ENCODE data around the gene TRIP4. TPM values are rescaled to one million over a fixed set of nuclear protein-coding genes. Genes with fewer than 3 reads are reported as not detected.
A peak's percentile ranks its signal among the peaks of the same experiment; 100 is the strongest.

TRIP4 gene
- total and polyA plus RNA-seq, 2 donors (not counting 3 experiments of a cell fraction or from before 2014, with no cell fraction given) = 10.9 to 31.1 TPM

- peak overlapping the region; percentile 60 for H3K9ac ChIP-seq (replicated peaks; ENCODE audit: extremely low read depth, insufficient read depth, low read length)
- intact Hi-C loops (cut with micrococcal nuclease) = loop anchor here (5.0 kb wide), 2 partner anchors 38 to 258 kb away; partner anchors contain the start of gene SNX1
- no peaks in the 10 kb centered on the region for H3K27me3 ChIP-seq (ENCODE audit: control insufficient read depth in 2 of 2, insufficient read depth in 2 of 2, low read length in 2 of 2)
- FAIRE-seq = peak; percentile 28
- H3K36me3 ChIP-seq (ENCODE audit: control insufficient read depth in 2 of 2, extremely low read depth in 1 of 2, insufficient read depth in 2 of 2, low read length in 2 of 2) = no peaks in the 10 kb centered on the region
- BruUV-seq (replicated peaks) = no TSS peak
- DNase-seq (ENCODE audit: low read depth, low spot score) = peak; percentile 38
- peaks cover 27% of the 10 kb centered on the region for H3K4me1 ChIP-seq (ENCODE audit: control insufficient read depth, extremely low read depth, insufficient read depth, low read length)
- H3K4me3 ChIP-seq (replicated peaks in 1 of 3; ENCODE audit: insufficient read depth in 1 of 3, low read depth in 1 of 3, low read length in 3 of 3) = peak overlapping the region; percentile 78 to 94 (median 89)
- peak overlapping the region; percentile 74 for H2AFZ ChIP-seq (ENCODE audit: low read depth, low read length)
- peaks cover 33% of the 10 kb centered on the region for H3K79me2 ChIP-seq (ENCODE audit: control insufficient read depth, insufficient read depth, low read length)
- H3K9me3 ChIP-seq (replicated peaks; ENCODE audit: control insufficient read depth, insufficient read depth, low read length) = no peaks in the 10 kb centered on the region
- dilution Hi-C loops (cut with MboI; ENCODE audit: extremely low pct_ligation_motif_present, low sequenced_read_pairs) = no loop called here
- ChIA-PET POLR2A (no interaction called here), CTCF (interaction anchor here (0.6 to 1.8 kb wide), 20 partner anchors 10 to 192 kb away, joined by 3 to 44 read pairs (median 4); partner anchors contain the start of genes PPIB and TRIP4)
- peak overlapping the region; percentile 45 for H3K27ac ChIP-seq (ENCODE audit: insufficient read depth, low read depth, low read length)
- no peaks in the 10 kb centered on the region for H3K9me1 ChIP-seq (replicated peaks; ENCODE audit: control insufficient read depth, extremely low read depth, insufficient read depth, low read length)
- no peaks in the 10 kb centered on the region for H4K20me1 ChIP-seq (replicated peaks; ENCODE audit: control insufficient read depth, extremely low read depth, insufficient read depth, low read length)
- TF ChIP-seq MYC (IDR thresholded peaks at IDR 0.05; ENCODE audit: low read depth, low read length) = no peak
- TF ChIP-seq CTCF (IDR thresholded peaks at IDR 0.05; ENCODE audit: extremely low read depth in 1 of 2, insufficient read depth in 1 of 2, low read depth in 1 of 2, low read length in 2 of 2) = no peak
- no peak for TF ChIP-seq FOS (IDR thresholded peaks at IDR 0.05; ENCODE audit: borderline replicate concordance, insufficient read depth, low read length)
- no peak for TF ChIP-seq POLR2A (IDR thresholded peaks at IDR 0.05; ENCODE audit: low read depth, low read length)
- H3K4me2 ChIP-seq (ENCODE audit: insufficient read depth, low read length) = peak overlapping the region; percentile 94
These were observed 32.2 kb upstream of the TRIP4 start for GRCh38 chr15:64355348-64355943.

Measured in endothelial cell of umbilical vein (primary cell).